ENCODE results near the gene TIGD4.
"Not testable (repeated sequence)": the region's sequence is repeated elsewhere in the genome, so short reads cannot be mapped to it uniquely, and the experiment has no call there.

TIGD4 gene

DNA sequence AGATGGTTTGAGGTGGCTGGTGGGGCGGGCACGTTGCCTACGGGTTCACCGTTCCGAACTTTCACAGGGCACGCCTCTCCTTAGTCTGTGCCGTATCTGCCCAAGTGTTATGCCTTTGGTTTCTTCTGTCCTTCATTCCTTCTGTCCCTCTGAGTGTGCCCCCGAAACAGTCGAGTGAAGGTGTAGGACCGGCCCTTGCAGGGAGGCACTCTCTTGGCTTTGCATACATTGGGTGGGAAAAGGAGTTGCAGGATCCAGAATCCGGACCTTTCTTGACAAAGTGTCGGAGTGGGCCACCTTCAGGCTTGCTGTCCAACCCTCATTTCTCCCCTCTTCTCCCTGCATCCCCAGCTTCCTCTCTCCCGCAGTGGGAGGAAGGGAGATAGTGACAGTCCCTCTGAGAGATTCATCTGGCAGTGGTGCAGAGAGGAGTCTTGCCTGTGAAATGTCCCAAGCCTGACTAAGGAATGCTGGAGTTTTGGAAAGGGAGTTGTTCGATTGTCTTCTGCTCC is 793 bp upstream of the TIGD4 start:
- no peak for DNase-seq (ENCODE audit: low read depth)

DNA sequence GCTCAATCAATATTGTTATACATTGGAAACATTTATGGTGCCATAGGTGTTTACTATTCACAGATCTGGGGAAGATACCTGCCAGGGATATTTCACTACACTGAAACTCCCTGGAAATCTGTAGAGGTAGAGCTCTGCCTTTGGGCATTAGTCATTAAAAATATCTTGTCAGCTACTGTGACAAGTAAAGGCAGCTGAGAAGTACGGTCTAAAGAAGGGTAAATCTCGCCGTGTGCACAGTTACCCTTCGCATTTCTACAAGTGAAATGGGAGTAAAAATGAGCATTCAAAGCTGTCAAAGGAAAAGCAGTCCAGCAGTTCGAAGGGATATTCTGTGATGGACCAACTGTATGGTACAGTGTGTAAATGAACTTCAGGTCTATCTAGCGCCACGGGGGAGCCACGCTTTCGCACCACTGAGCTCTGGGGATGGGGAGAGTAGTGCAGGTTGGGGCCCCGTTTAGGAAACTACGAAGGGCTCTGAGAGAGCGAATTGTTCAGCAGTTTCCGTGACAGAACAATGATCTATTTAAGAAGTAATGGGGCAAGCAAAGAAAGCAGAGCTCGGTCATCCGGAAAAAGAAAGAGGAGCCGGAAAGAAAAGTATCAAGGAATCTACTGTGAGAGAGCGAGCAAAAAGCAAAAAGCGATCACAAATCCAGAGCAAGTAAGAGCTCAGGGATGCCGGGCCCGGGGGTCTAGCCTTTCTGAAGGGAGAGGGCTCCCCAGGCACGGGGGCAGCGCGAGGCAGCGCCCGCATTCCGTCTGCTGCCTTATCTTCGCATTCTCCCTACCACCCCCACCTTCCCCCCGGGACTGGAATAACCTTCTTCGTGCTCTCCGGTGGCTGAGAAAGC is 646 bp downstream of the TIGD4 start:
- DNase-seq (ENCODE audit: low read depth) = no peak

DNA sequence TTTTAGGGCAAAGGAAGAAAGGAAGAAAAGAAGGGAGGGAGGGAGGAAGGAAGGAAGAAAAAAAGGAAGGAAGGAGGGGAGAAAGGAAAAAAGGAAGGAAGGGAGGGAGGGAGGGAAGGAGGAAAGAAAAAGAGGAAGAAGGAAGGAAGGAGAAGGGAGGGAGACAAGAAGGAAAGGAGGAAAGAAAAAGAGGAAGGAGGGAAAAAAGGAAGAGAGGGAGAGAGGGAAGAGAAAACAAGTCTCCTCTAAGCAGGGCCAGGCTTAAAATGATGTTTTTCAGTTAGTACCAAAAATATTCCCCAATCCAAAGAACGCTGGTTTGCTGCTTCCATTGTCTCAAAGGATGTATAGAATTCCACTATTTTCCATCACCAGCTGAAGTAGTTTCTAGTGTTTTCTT is 2.0 kb downstream of the TIGD4 start:
- DNase-seq (ENCODE audit: low read depth) = no peak

DNA sequence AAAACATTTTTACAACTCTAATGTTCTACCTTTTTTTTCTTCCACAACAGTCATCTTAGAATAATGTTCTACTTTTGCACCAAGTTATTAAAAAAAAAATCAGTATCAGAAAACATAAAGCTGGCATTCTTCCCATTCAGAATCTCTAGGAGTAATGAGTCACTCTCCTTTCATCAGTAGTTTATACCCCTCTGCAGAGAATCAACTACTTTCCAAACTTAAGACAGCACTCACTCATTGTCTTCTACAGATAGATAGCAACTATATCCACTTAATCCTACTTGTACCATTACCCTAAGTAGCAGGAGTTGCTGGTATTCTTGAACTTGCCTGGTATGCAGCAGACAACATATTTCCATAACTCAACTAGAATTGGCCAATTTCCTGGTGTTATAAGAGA is 3.2 kb downstream of the TIGD4 start:
- DNase-seq (ENCODE audit: low read depth) = no peak

DNA sequence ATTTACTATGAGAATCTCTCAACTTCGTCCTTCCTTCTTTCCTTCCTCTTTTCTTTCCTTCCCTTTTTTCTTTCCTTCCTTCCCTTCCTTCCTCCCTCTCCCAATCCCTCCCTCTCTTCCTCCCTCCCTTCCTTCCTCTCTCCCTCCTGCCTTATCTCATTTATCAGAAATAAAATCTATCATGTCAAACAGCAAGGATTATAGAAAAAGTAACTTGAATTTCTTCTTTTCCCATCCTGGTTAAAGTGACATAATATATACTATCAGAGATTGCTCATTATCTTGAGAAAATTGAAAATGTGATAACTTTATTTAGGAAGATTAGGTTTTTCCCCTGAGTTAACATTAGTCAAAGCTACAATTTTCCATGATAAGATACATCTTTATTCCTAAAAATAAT is 5.6 kb downstream of the TIGD4 start:
- no peak for DNase-seq (ENCODE audit: low read depth)

DNA sequence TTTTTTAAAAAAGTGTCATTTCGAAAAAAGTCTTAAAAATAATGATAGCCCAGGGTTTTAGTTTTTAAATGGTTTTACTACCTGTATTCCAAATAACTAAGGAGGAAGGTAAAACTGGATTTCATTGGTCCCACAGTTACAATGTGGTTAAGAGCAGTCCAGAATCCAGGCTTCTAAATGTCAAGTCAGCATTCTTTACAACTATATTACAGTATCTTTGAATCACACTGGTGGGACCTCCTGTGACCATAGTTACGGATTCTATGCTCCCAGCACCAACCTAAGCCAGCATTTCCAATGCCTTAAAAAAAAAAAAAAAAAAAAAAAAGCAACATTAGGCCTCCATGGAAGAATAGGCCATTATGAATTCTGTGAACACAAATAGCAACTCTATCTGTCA is 6.2 kb downstream of the TIGD4 start:
- DNase-seq (ENCODE audit: low read depth) = no peak

DNA sequence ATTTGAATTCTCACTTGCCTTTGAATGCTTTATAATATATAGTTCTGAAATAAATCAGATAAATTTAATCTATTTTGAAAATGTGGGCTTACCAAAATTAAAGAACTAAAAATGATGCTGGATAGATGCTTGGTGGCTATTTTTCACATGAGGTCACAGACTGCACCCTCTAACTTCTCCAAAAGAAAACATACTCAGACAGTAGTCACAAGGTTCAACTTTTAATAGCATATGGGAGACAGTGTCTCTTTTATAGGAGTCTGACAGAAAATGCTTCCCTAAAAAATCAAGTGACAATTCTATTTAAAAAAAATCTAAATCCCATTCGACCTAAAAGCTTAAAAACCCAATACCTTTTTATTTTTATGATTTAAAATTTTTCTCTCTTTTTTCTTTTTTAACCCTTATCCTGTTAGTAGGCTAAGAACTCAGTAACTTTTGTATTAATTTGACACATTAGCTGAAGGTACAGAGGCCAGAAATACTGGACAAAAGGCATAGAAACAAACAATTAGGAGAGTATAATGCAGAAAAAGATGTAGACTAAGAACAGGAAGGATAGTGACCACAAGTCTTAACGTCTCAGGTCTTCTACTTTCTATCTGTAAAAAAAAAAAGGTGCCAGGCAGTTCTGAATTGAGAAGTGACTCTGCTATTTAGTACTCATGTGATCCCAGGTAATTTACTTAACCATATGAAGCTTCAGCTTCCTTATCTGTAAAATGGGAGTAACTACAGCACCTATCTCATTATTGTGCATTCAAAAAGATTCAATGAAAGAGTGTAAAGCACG is 7.6 kb downstream of the TIGD4 start:
- DNase-seq (ENCODE audit: low read depth) = no peak

DNA sequence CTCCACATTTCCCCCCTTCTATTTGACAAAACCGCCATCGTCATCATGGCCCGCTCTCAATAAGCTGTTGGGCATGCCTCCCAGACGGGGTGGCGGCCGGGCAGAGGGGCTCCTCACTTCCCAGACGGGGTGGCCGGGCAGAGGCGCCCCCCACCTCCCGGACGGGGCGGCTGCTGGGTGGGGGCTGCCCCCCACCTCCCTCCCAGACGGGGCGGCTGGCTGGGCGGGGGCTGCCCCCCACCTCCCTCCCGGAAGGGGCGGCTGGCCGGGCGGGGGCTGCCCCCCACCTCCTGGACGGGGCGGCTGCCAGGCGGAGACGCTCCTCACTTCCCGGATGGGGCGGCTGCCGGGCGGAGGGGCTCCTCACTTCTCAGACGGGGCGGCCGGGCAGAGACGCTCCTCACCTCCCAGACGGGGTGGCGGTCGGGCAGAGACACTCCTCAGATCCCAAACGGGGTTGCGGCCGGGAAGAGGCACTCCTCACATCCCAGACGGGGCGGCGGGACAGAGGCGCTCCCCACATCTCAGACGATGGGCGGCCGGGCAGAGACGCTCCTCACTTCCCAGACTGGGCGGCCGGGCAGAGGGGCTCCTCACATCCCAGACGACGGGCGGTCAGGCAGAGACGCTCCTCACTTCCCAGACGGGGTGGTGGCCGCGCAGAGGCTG is 14.3 kb downstream of the TIGD4 start:
- not testable (repeated sequence) for DNase-seq (ENCODE audit: low read depth)

DNA sequence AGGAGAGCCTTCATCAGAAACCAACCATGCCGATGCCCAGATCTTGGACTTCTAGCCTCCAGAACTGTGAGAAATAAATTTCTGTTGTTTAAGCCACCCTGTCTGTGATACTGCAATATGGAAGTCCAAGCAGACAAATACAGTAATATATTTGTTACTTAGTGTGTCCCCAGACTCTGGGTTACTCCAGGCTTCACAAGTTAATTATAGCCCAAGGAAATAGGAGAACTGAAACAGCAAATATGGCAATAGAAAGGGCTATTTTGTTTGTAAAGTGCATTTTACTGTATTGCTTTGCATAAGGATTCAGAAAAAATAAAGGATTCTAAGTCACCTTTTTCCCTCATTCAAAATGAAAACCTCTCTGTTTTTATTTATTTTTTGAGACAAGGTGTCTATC is 15.7 kb downstream of the TIGD4 start:
- DNase-seq (ENCODE audit: low read depth) = no peak

DNA sequence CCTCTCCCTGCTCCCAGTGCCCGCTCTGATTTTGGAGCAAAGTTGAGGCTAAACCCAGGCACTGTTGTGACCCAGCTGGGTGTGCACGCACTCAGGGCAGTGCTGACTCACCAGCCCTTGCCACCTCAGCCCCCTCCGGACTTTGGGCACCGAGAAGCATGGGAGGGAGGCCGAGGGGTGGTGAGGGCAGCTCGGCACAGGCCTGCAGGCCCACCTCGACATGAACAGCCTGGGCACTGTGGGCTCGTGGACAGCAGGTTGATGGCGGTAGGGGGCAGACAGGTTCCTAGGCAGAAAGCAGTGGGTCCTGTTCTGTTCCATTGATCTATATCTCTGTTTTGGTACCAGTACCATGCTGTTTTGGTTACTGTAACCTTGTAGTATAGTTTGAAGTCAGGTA is 30.9 kb downstream of the TIGD4 start:
- DNase-seq (ENCODE audit: low read depth) = no peak

DNA sequence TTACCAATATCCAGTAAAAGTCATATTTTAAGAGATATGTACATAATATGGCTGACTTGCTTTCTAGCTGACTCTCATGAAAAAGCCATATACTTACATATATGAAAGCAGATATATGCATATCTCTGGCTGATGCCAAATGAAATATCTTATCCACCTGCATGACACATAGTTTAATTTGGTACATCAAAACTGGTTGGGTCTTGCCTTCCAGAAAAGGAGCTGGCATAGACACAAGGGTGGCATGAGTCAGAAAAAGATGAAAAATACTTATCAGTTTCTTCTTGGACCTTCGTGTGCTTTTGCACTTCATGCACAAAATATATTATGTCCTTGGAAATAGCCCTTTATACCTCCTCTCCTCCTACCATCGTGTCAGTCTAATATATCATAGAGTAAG is 32.1 kb downstream of the TIGD4 start:
- no peak for DNase-seq (ENCODE audit: low read depth)

DNA sequence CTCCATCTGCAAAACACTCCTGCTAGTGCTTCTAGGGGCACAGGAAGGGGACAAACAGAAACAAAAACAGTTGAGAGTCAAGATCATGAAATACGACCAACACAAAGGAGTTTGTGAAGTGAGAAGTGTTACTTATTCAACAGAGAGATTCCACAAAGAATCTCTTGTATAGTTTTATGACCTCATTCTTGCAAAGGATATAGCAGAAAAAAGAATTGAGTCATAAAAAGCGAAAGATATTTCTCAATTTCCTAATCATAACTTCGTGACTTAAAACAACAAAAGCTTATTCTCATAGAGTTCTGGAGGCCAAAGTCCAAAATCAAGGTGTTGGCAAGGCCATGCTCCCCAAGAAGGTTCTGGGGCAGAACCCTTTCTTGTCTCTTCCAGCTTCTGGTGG is 40.7 kb downstream of the TIGD4 start:
- DNase-seq (ENCODE audit: low read depth) = no peak

DNA sequence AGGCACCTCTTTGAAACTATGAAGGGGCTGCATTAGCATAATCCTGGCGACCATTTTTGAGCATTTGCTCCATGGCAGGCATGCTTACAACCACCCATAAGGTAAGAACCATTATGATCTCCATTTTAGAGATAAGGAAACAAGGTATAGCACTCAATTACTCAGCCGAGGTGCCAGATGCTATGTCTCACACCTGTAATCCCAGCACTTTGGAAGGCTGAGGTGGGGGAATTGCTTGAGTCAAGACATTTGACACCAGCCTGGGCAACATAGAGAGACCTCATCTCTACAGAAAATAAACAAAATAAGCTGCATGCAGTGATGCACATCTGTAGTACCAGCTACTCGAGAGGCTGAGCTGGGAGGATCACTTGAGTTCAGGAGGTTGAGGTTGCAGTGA is 43.6 kb downstream of the TIGD4 start:
- DNase-seq (ENCODE audit: low read depth) = no peak

DNA sequence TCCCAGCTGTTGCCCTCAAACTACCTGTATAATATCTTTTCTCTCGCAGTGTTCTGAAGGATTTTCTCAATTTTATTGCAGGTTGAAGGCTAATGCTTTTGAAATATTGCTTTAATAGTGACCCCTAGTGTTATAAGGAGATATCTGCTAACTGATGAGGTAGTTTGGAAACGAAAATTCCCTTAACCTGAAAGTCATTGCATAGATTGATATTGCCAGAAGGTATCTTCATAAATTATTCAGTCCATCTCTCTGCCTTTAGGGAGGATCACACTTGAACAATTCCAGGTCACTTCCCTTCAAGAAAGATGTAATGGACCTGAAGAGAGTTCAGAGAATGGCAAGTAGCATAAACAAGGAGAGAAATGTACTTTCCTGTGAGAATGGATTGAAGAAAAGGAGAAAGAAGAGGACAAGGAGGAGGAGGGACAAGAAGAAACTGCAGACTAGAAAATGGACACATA is 44.1 kb downstream of the TIGD4 start:
- no peak for DNase-seq (ENCODE audit: low read depth)

DNA sequence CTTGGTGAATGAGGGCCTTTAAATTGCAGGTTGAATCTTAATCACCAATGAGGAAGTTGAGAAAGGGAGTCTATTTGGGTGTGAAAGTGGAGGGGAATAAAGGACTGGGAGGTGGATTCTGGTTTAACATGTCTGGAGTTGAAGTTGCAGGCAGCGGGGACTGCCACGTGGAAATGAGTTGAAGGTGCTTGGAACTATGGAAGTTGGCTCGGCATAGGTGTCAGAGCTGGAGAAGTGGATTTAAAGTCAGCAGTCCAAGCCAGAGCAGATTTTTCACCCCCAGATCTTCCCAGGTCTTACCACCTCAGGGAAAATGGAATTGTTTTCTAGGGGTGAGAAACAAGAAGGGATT is 44.9 kb downstream of the TIGD4 start:
- DNase-seq (ENCODE audit: low read depth) = no peak

DNA sequence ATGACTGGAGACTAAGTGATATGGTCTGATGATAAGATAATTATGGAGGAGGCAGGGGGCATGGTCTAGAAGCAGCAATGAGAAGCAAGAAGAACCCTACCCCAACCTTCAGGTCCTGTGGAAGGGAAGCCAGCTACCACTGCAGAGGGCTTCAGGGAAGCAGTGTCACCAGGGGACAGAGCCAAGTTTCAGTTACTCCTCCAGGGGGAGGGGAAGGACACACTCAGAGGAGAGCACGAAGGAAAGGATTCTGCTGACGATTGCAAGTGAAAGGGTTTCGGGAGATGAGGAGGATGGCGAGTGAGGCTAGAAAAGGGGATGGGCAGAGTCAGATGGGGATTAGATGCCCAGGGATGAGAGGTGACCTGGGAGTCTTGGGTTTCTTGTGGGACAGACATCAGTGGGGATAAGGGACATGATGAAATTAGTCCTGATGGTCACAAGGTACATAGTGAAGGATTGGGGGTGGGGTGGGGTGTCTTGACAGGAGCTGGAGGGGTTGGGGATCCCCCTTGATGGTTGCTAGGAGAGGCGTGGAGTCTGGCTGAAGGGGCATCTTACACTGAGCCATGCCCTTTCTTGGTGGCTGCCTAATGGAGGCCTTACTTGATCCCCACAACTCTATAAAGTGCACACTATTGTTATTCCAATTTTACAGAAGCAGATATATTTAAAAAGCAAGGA is 45.4 kb downstream of the TIGD4 start:
- DNase-seq (ENCODE audit: low read depth) = no peak

DNA sequence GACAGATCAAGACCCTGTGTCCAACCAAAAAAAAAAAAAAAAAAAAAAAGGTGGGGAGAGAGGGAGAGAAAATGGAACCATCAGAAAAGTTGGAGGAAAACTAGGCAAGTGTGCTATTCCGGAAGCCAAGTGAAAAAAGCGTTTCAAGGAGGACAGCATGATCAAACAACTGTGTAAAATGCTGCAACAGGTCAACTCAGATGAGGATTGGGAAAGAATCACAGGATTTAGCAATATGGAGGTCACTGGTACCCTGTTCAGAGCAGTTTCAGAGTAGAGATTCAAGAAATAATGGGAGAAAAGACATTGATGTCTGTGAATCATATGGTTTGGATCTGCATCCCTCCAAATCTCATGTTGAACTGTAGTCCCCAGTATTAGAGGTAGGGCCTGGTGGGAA is 47.5 kb downstream of the TIGD4 start:
- no peak for DNase-seq (ENCODE audit: low read depth)

DNA sequence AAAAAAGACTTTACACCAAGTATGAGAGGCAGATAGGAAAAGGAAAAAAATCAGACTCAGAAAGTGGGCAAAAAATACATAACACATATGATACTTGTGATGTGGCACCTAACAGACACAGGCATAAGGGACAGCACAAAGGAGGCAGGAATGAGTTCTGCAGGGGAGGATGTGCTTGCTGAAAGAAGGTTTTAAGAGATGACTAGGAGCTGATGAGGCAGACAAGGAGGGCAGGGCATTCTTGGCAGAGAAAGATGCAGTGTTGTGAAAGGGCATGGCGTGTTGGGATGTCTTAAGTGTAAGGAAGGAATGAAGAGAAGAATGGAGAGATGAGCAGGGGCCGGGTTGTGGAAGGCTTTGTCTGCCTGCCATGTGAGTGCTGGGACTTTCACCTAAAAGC is 50.1 kb downstream of the TIGD4 start:
- no peak for DNase-seq (ENCODE audit: low read depth)

DNA sequence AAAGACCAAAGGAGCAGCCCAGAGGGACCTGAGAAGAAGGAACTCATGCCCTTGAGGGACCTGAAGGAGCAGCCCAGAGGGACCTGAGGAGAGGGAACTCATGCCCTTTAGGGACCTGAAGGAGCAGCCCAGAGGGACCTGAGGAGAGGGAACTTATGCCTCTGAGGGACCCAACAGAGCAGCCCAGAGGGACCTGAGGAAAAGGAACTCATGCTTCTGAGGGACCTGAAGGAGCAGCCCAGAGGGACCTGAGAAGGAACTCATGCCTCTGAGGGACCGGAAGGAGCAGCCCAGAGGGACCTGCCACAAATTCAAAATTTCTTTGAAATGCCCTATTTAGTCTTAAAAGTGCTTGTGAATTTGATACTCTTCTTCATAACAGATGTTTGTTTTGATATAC is 51.2 kb downstream of the TIGD4 start:
- no peak for DNase-seq (ENCODE audit: low read depth)

DNA sequence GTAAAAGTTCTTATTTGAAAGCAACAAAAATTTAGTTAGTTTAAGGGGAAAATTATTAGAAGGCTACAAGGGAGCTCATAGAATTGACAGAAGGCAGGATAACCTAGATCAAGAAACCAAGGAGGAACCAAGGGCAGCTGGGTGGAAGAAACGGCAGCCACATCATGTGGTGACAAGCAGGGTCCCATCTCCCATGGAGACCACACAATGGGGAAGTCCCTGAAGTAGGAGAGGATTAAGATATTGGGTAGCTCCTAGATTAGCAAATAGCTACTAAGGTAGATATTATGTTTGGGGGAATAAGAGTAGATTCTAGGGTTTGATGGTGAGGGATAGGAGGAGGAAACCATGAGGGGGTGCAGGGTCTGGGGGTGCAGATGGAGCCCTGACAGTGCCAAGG is 51.7 kb downstream of the TIGD4 start:
- DNase-seq (ENCODE audit: low read depth) = no peak

DNA sequence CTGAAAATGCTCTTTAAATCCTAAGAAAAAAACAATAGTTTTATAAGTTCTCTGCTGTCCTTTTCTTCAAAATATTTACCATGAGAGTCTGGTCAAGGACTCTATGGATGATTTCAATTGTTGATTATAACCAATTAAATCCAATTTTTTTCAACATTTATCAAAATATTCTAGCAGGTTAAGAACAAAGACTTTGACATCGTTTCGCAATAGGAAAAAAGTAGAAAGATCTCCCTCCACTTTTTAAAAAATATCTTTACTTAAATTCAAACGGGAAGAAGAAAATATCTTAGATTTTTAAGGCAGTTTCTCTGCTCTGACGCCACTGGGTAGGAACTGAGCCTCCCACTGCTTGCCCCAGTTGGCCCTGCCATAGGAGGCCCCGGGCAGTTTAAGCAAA is 55.0 kb downstream of the TIGD4 start:
- no peak for DNase-seq (ENCODE audit: low read depth)

DNA sequence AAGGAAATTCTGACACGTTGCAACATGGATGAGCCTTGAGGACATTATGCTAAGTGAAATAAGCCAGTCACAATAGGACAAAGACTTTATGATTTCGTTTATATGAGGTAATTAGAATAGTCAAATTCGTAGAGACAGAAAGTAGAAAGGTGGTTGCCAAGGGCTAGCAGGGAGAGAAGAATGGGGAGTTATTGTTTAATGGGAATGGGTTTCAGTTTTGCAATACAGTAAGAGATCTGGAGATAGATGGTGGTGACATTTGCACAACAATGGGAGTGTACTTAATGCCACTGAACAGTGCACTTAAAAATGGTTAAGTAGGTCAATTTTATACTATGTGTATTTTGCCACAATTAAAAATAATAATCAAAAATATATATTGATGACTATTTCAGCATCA is 56.3 kb downstream of the TIGD4 start:
- no peak for DNase-seq (ENCODE audit: low read depth)

Data from stimulated activated CD8-positive, alpha-beta memory T cell treated with anti-CD3 and anti-CD28 coated beads, Interleukin-15, amount 100 ng/mL, for 24 hours (primary cell).